Ascending aorta (tissue), 2 donors: ENCODE results near the gene LGR4. TPM values are rescaled to one million over a fixed set of nuclear protein-coding genes. Genes with fewer than 3 reads are reported as not detected.

Experiments
- DNase-seq, 2 donors: peaks; one replicate each; pipeline ENCODE4 v3.0.0-alpha.2; 2019; ENCODE audit warnings: low spot score in 2 of 2
- H3K27ac ChIP-seq, 2 donors: fragments of 200-600 bp; sonication (generic); one replicate each; pipeline ENCODE4 v1.5.1; 2016 to 2017; ENCODE audit warnings: mild to moderate bottlenecking in 1 of 2
- H3K27me3 ChIP-seq: fragments of 200-600 bp; sonication (generic); one replicate; pipeline ENCODE4 v1.5.1; 2017
- H3K36me3 ChIP-seq, 2 donors: fragments of 200-600 bp; sonication (generic); one replicate each; pipeline ENCODE4 v1.5.1; 2016
- H3K4me1 ChIP-seq, 2 donors: fragments of 200-600 bp; sonication (generic); one replicate each; pipeline ENCODE4 v1.5.1; 2016 to 2017; ENCODE audit warnings: mild to moderate bottlenecking in 1 of 2
- H3K4me3 ChIP-seq, 2 donors: fragments of 200-600 bp; sonication (generic); one replicate each; pipeline ENCODE4 v1.5.1; 2016 to 2017; ENCODE audit warnings: mild to moderate bottlenecking in 1 of 2
- H3K9me3 ChIP-seq, 2 donors: fragments of 200-600 bp; sonication (generic); one replicate each; pipeline ENCODE4 v1.5.1; 2016
- intact Hi-C: fragments of 100-400 bp; cut with DNase I; formaldehyde crosslinking; loops from one replicate; pipeline ENCODE4 v1.15.1; 2023
- total RNA-seq: library from RNA; depleted of rRNA; stranded (reverse); fragments of >200 nt; gene quantifications from one replicate; pipeline ENCODE4 v1.1.0, GENCODE V29; 2016
- TF ChIP-seq, protein P1 (sequence below), 3 experiments: fragments of 200-600 bp in 2 of 3; fragments of 450-650 bp in 1 of 3; sonication (generic) in 2 of 3; IDR thresholded peaks; one replicate each; pipeline ENCODE4 v1.5.1; 2016 to 2019; ENCODE audit warnings: antibody characterized with exemption in 3 of 3, mild to moderate bottlenecking in 1 of 3, moderate library complexity in 1 of 3

LGR4 gene
- total RNA-seq, 1 donor from 2014 or later, result 46.8 TPM

DNA sequence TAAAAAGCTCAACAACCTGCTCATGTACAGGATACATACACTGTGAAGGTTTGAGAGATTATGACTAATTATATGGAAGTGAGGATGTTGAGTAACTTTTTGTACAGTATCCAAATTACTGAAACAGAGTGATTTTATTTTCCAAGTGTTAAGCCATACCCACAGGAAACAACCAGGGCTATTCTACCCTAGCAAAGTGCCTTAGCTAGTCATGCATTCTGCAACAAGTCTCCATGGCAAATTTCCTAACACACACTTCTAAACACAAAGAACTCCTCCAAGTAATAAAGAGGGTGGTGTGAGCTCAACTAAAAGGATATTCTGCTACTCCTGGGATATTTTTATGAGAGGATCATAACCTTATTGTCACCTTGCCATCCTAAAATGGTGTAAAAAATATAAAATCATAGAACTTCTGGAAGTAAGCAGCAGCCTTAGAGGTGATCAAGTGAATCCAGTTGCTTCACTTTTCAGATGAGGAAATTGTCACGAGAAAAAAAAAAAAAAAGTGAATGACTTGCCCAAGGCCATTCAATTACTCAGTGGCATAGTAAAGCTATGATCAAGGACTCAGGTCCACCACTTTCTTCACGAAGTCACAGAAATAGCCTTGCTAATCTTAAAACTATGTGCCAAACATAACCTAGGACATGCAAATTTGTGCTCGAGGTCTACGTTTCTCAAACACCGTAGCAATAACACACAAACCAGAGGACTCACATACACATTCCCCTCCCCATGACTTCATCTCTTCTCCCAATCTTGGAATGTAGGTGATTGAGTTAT lies 4.2 kb downstream of the LGR4 start:
- Histone ChIP-seq H3K9me3 (no peaks in the 10 kb centered on the region), H3K4me3 (peak overlapping the region; percentile 29 to 99), H3K4me1 (peaks cover 0 to 28% of the 10 kb centered on the region in 2 donors), H3K36me3 (no peaks in the 10 kb centered on the region), H3K27me3 (no peaks in the 10 kb centered on the region), H3K27ac (no peak overlapping the region)
- no peak for DNase-seq
- intact Hi-C loops, result no loop called here
- TF ChIP-seq, protein P1, sequence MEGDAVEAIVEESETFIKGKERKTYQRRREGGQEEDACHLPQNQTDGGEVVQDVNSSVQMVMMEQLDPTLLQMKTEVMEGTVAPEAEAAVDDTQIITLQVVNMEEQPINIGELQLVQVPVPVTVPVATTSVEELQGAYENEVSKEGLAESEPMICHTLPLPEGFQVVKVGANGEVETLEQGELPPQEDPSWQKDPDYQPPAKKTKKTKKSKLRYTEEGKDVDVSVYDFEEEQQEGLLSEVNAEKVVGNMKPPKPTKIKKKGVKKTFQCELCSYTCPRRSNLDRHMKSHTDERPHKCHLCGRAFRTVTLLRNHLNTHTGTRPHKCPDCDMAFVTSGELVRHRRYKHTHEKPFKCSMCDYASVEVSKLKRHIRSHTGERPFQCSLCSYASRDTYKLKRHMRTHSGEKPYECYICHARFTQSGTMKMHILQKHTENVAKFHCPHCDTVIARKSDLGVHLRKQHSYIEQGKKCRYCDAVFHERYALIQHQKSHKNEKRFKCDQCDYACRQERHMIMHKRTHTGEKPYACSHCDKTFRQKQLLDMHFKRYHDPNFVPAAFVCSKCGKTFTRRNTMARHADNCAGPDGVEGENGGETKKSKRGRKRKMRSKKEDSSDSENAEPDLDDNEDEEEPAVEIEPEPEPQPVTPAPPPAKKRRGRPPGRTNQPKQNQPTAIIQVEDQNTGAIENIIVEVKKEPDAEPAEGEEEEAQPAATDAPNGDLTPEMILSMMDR (IDR thresholded peaks at IDR 0.05), result no peak

DNA sequence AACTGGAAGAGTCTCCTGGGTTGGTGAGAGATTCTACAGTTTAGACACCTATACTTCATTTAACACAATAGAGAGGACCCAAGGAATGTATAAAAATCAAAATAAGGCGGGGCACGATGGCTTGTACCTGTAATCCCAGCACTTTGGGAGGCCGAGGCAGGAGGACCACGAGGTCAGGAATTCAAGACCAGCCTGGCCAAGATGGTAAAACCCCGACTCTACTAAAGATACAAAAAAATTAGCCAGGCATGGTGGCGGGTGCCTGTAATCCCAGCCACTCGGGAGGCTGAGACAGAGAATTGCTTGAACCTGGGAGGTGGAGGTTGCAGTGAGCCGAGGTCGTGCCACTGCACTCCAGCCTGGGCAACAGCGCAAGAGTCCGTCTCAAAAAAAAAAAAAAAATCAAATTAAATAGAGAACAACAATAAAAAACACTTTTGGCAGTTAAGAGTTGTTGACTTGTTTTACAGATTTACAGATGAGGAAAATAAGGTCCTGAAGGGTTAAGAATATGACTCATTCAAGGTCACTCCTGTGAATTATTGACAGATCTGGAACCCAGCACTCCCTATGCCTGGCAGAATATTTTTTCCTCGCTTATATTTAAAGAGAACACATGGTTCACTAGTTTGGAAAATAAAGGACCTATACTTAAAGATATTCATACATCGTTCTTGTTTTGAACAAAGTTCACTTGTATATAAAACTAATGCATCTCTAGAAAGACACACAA lies 5.2 kb downstream of the LGR4 start:
- no peak overlapping the region for H3K27ac ChIP-seq
- H3K4me3 ChIP-seq, result no peak overlapping the region
- no peaks in the 10 kb centered on the region for H3K36me3 ChIP-seq
- intact Hi-C loops, result no loop called here
- no peak for DNase-seq
- H3K9me3 ChIP-seq, result no peaks in the 10 kb centered on the region
- TF ChIP-seq, protein P1 (IDR thresholded peaks at IDR 0.05), result no peak
- peaks cover 0 to 28% of the 10 kb centered on the region in 2 donors for H3K4me1 ChIP-seq
- no peaks in the 10 kb centered on the region for H3K27me3 ChIP-seq

DNA sequence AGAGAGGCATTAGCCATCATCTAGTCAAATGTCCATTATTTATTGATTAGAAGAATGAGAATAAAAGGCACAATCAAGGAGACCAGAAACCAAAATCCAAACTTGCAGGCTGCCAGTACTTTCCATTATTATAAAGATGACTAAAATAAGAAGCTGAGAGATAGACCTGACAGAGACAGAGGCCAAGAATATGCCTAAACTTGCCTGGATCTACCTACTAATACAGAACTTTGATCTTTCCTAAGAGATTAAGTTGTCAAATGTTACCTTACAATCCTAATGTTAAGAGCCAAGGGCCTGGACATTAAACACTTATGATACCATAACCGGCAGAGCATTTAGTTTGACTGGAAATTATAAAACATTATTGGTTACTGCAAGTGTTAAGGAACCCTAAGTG lies 6.2 kb downstream of the LGR4 start:
- Histone ChIP-seq H3K36me3 (no peaks in the 10 kb centered on the region), H3K4me3 (no peak overlapping the region), H3K27ac (no peak overlapping the region), H3K9me3 (no peaks in the 10 kb centered on the region), H3K4me1 (peaks cover 0 to 28% of the 10 kb centered on the region in 2 donors), H3K27me3 (no peaks in the 10 kb centered on the region)
- intact Hi-C loops, result no loop called here
- DNase-seq, result no peak
- TF ChIP-seq, protein P1 (IDR thresholded peaks at IDR 0.05), result no peak

DNA sequence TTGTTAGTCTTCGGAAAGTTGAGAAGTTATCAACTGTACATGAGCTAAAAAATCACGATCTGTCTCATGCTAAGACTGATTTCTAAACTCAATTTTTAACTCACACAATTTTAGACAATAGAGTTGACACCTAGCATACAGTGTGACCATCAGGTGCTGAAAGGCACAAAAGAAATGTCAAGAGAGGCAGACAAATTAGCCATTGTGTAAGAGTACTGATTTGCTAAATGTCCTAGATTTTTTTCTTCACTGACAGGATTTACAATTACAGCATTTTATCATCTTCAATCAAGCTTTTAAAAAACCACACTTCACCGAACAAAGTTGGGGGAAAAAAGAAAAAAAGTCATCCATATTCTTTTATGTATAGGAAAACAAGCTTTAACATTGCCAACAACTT lies 7.0 kb downstream of the LGR4 start:
- Histone ChIP-seq H3K4me1 (peaks cover 0 to 28% of the 10 kb centered on the region in 2 donors), H3K27ac (no peak overlapping the region)
- intact Hi-C loops, result no loop called here

DNA sequence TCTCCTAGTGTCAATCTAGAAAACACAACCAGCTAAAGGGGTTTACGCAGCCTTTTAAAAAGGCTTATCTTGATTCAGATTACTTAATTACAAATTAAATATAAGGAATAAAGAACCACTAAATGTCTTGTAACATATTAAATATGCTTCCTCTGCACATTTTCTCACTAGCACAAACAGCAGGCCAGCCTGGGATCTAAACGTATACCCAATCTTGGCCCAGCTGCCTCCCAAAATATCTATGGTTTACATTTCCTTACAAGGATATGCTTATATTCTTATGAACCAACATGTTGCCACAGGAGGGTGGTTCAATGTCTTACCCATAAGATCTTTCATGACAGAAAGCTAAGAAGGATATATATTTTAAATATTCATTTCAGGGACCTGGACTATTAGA lies 7.7 kb downstream of the LGR4 start:
- peaks cover 0 to 24% of the 10 kb centered on the region in 2 donors for H3K4me1 ChIP-seq
- intact Hi-C loops, result no loop called here
- no peaks in the 10 kb centered on the region for H3K36me3 ChIP-seq
- no peaks in the 10 kb centered on the region for H3K9me3 ChIP-seq
- no peak for DNase-seq
- peak overlapping the region; percentile 34 to 43 for H3K27ac ChIP-seq
- H3K27me3 ChIP-seq, result no peaks in the 10 kb centered on the region
- H3K4me3 ChIP-seq, result peak overlapping the region in 1 of 2 donors; percentile 9
- TF ChIP-seq, protein P1 (IDR thresholded peaks at IDR 0.05), result no peak

More for the DNA sequence above, 7.0 kb downstream of the LGR4 start:
- H3K9me3 ChIP-seq, result no peaks in the 10 kb centered on the region
- H3K27me3 ChIP-seq, result no peaks in the 10 kb centered on the region
- TF ChIP-seq, protein P1 (IDR thresholded peaks at IDR 0.05), result no peak
- H3K4me3 ChIP-seq, result no peak overlapping the region
- no peaks in the 10 kb centered on the region for H3K36me3 ChIP-seq
- no peak for DNase-seq
